ENCODE data around the gene SELE. TPM values are rescaled to one million over a fixed set of nuclear protein-coding genes. Genes with fewer than 3 reads are reported as not detected.

Gene SELE
- total and polyA plus RNA-seq, 4 donors: 0.09 to 4.2 (median 3.3) TPM

DNA sequence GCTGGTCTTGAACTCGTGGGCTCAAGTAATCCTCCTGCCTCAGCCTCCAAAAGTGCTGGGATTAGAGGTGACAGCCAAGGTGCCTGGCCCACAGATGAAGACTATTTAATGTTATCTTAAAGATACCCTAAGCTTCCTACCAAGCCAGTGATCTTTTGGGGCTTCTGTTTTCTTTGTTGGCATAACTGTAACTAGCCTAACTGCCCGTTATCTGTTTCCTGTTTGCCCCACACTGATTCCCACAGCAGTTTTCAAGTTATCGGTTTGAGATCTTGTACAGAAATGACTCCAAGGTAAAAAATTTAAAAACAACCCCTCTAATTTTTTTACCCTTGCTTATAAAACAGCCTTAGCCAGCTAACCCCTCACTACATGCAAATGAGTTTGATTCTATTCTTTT lies 34.9 kb downstream of the SELE start (continued):
- TF ChIP-seq, protein P1, sequence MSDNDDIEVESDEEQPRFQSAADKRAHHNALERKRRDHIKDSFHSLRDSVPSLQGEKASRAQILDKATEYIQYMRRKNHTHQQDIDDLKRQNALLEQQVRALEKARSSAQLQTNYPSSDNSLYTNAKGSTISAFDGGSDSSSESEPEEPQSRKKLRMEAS (IDR thresholded peaks at IDR 0.05): no peak
- TF ChIP-seq, protein P2, sequence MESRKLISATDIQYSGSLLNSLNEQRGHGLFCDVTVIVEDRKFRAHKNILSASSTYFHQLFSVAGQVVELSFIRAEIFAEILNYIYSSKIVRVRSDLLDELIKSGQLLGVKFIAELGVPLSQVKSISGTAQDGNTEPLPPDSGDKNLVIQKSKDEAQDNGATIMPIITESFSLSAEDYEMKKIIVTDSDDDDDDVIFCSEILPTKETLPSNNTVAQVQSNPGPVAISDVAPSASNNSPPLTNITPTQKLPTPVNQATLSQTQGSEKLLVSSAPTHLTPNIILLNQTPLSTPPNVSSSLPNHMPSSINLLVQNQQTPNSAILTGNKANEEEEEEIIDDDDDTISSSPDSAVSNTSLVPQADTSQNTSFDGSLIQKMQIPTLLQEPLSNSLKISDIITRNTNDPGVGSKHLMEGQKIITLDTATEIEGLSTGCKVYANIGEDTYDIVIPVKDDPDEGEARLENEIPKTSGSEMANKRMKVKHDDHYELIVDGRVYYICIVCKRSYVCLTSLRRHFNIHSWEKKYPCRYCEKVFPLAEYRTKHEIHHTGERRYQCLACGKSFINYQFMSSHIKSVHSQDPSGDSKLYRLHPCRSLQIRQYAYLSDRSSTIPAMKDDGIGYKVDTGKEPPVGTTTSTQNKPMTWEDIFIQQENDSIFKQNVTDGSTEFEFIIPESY (IDR thresholded peaks at IDR 0.05): no peak

GRCh38 chr1:169697755-169698154 lies 36.1 kb downstream of the SELE start:
- H3K27ac ChIP-seq (ENCODE audit: low read depth in 1 of 2, low read length in 2 of 2): no peak overlapping the region
- WGBS: 67% methylated on average over 1 of the region's 1 CpG
- H3K36me3 ChIP-seq (ENCODE audit: control insufficient read depth in 4 of 4, insufficient read depth in 3 of 4, low read depth in 1 of 4, low read length in 3 of 4): no peaks in the 10 kb centered on the region
- no peaks in the 10 kb centered on the region for H3K9me3 ChIP-seq (ENCODE audit: control insufficient read depth in 4 of 4, low read length in 3 of 4)
- TF ChIP-seq, protein P1 (IDR thresholded peaks at IDR 0.05): no peak
- no peak for TF ChIP-seq NR2F2 (IDR thresholded peaks at IDR 0.05)
- TF ChIP-seq TAF1 (conservative IDR thresholded peaks at IDR 0.05): no peak
- TF ChIP-seq HNF4G (IDR thresholded peaks at IDR 0.05): no peak
- TF ChIP-seq YY1 (IDR thresholded peaks at IDR 0.05): no peak
- TF ChIP-seq SP1 (IDR thresholded peaks at IDR 0.05): no peak
- no peak for TF ChIP-seq JUND (IDR thresholded peaks at IDR 0.05)
- TF ChIP-seq, protein P2 (IDR thresholded peaks at IDR 0.05): no peak
- no peak for TF ChIP-seq RAD21 (IDR thresholded peaks at IDR 0.05)
- no peak for TF ChIP-seq RXRA (IDR thresholded peaks at IDR 0.05)
- TF ChIP-seq CTCF (IDR thresholded peaks at IDR 0.05; ENCODE audit: low read depth, low read length, missing input control): no peak
- TF ChIP-seq REST (IDR thresholded peaks at IDR 0.05): no peak
- TF ChIP-seq, protein P3, sequence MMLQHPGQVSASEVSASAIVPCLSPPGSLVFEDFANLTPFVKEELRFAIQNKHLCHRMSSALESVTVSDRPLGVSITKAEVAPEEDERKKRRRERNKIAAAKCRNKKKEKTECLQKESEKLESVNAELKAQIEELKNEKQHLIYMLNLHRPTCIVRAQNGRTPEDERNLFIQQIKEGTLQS (IDR thresholded peaks at IDR 0.05): no peak
- TF ChIP-seq EGR1 (IDR thresholded peaks at IDR 0.05; ENCODE audit: low read depth in 2 of 2): no peak
- no peak for TF ChIP-seq HNF4A (conservative IDR thresholded peaks at IDR 0.05)
- TF ChIP-seq GABPA (IDR thresholded peaks at IDR 0.05 in 1 of 2, conservative IDR thresholded peaks at IDR 0.05 in 1 of 2): no peak
- no peak for TF ChIP-seq FOXA1 (IDR thresholded peaks at IDR 0.05)
- no peak for TF ChIP-seq FOXA2 (IDR thresholded peaks at IDR 0.05)
- peaks cover 0 to 2% (median 0%) of the 10 kb centered on the region in 4 donors for H3K4me1 ChIP-seq (ENCODE audit: control insufficient read depth in 4 of 4, insufficient read depth in 4 of 4, low read length in 3 of 4)
- no peak for DNase-seq (ENCODE audit: low spot score)
- no peak overlapping the region for H3K4me3 ChIP-seq (ENCODE audit: low read depth in 1 of 3, low read length in 3 of 3)
- H3K9ac ChIP-seq (ENCODE audit: low read depth in 1 of 2, low read length in 2 of 2): no peak overlapping the region
- H3K27me3 ChIP-seq (ENCODE audit: control insufficient read depth in 4 of 4, insufficient read depth in 4 of 4, low read length in 3 of 4): no peaks in the 10 kb centered on the region
